SK-N-SH (cell line): Measurements from ENCODE around the gene PAOX. TPM values are rescaled to one million over a fixed set of nuclear protein-coding genes. Genes with fewer than 3 reads are reported as not detected.

Experiments used
- CTCF ChIA-PET: fragments of 300-600, 350-600 bp; formaldehyde crosslinking; extraction: SDS; loops from one replicate; lab custom pipeline; 2021; lab: Yijun Ruan, JAX
- POLR2A ChIA-PET: fragments of 350-600 bp; sonication (Branson Sonifier 250); formaldehyde crosslinking; extraction: SDS; loops from one replicate; lab custom pipeline; 2020; ENCODE audit warnings: antibody characterized with exemption, inconsistent platforms; lab: Yijun Ruan, JAX
- DNase-seq: peaks from one replicate; pipeline ENCODE4 v3.0.0; 2012
- H2AFZ ChIP-seq: fragments of 200-600 bp; sonication (generic); 2 replicates; pipeline ENCODE4 v1.8.1; 2016; ENCODE audit warnings: antibody characterized with exemption, mild to moderate bottlenecking, low read depth
- H3F3A ChIP-seq: fragments of 200-600 bp; sonication (generic); replicated peaks from 2 replicates; pipeline ENCODE3; 2016; ENCODE audit warnings: antibody characterized with exemption, mild to moderate bottlenecking; ENCODE audit not compliant: insufficient read depth
- H3K27ac ChIP-seq, 2 experiments: fragments of 200-500 bp in 1 of 2; fragments of 200-600 bp in 1 of 2; sonication (Bioruptor generic) in 1 of 2; sonication (generic), shearing (Covaris generic) in 1 of 2; 2 replicates each; pipeline versions ENCODE4 v1.5.1 to v1.6.1; 2014 to 2016; ENCODE audit warnings: low read depth in 2 of 2, inconsistent platforms in 1 of 2, low read length in 1 of 2, mild to moderate bottlenecking in 1 of 2, mixed read lengths in 1 of 2
- H3K27me3 ChIP-seq: fragments of 200-600 bp; sonication (generic), shearing (Covaris generic); 2 replicates; pipeline ENCODE4 v1.6.1; 2016; ENCODE audit warnings: mixed run types; ENCODE audit not compliant: insufficient read depth
- H3K36me3 ChIP-seq, 2 experiments: fragments of 200-500 bp in 1 of 2; fragments of 200-600 bp in 1 of 2; sonication (Bioruptor generic) in 1 of 2; sonication (generic) in 1 of 2; replicated peaks in 1 of 2; 2 replicates each; pipeline versions ENCODE3 to v1.5.1; 2014 to 2016; ENCODE audit warnings: low read length in 1 of 2, mild to moderate bottlenecking in 1 of 2; ENCODE audit not compliant: insufficient read depth in 2 of 2, control insufficient read depth in 1 of 2
- H3K4me1 ChIP-seq, 2 experiments: fragments of 200-500 bp in 1 of 2; fragments of 200-600 bp in 1 of 2; sonication (Bioruptor generic) in 1 of 2; sonication (generic), shearing (Covaris generic) in 1 of 2; 2 replicates each; pipeline versions ENCODE4 v1.5.1 to v1.6.1; 2014 to 2016; ENCODE audit warnings: low read depth in 1 of 2, low read length in 1 of 2, mixed run types in 1 of 2; ENCODE audit not compliant: insufficient read depth in 2 of 2, control insufficient read depth in 1 of 2
- H3K4me2 ChIP-seq: fragments of 200-600 bp; sonication (generic), shearing (Covaris generic); 2 replicates; pipeline ENCODE4 v1.6.1; 2017; ENCODE audit warnings: mixed run types
- H3K4me3 ChIP-seq, 2 experiments: fragments of 200-500 bp in 1 of 2; fragments of 200-600 bp in 1 of 2; sonication (Bioruptor generic) in 1 of 2; sonication (generic), shearing (Covaris generic) in 1 of 2; 2 replicates each; pipeline versions ENCODE4 v1.5.1 to v1.8.1; 2014 to 2016; ENCODE audit warnings: low read depth in 2 of 2, inconsistent platforms in 1 of 2, low read length in 1 of 2, mild to moderate bottlenecking in 1 of 2, mixed read lengths in 1 of 2, moderate library complexity in 1 of 2
- H3K79me2 ChIP-seq: fragments of 200-600 bp; sonication (generic); 2 replicates; pipeline ENCODE4 v1.8.1; 2017; ENCODE audit warnings: mild to moderate bottlenecking; ENCODE audit not compliant: insufficient read depth
- H3K9ac ChIP-seq: fragments of 200-600 bp; sonication (generic); 2 replicates; pipeline ENCODE4 v1.6.1; 2017; ENCODE audit warnings: mixed run types
- H3K9me2 ChIP-seq: fragments of 200-600 bp; sonication (generic); 2 replicates; pipeline ENCODE4 v1.6.1; 2017; ENCODE audit warnings: mixed run types
- H3K9me3 ChIP-seq: fragments of 200-600 bp; sonication (generic); 2 replicates; pipeline ENCODE4 v1.6.1; 2017; ENCODE audit warnings: mixed run types, mild to moderate bottlenecking, moderate library complexity
- H4K20me1 ChIP-seq: fragments of 200-600 bp; sonication (generic); 2 replicates; pipeline ENCODE4 v1.6.1; 2017; ENCODE audit warnings: mild to moderate bottlenecking, mixed run types; ENCODE audit not compliant: insufficient read depth
- CHD2 ChIP-seq: fragments of 150-350 bp; IDR thresholded peaks from 2 replicates; pipeline ENCODE4 v1.6.1; 2018; ENCODE audit warnings: low read length; ENCODE audit not compliant: partially characterized antibody
- ELF1 ChIP-seq: IDR thresholded peaks from 2 replicates; pipeline ENCODE4 v1.4.0; 2012
- EP300 ChIP-seq, 2 experiments: IDR thresholded peaks; 2 replicates each; pipeline versions ENCODE4 v1.4.0 to v1.6.1; 2012; ENCODE audit warnings: borderline replicate concordance in 1 of 2, low read depth in 1 of 2, low read length in 1 of 2
- EZH2phosphoT487 ChIP-seq: fragments of 200-600 bp; sonication (generic); IDR thresholded peaks from 2 replicates; pipeline ENCODE4 v1.6.1; 2017; ENCODE audit warnings: low read depth, mixed run types, mild to moderate bottlenecking, antibody characterized with exemption, moderate library complexity, borderline replicate concordance
- FOSL2 ChIP-seq: IDR thresholded peaks from 2 replicates; pipeline ENCODE4 v1.4.0; 2012; ENCODE audit warnings: low read depth, mild to moderate bottlenecking, moderate library complexity, borderline replicate concordance
- FOXJ3 ChIP-seq: sonication (generic); formaldehyde crosslinking; IDR thresholded peaks from 2 replicates; pipeline ENCODE4 v1.5.1; 2020; ENCODE audit warnings: mild to moderate bottlenecking, missing genetic modification reagents
- JUND ChIP-seq: IDR thresholded peaks from 2 replicates; pipeline ENCODE4 v1.4.0; 2012
- PBX3 ChIP-seq: IDR thresholded peaks from 2 replicates; pipeline ENCODE4; 2012
- POLR2AphosphoS5 ChIP-seq: IDR thresholded peaks from 2 replicates; pipeline ENCODE4 v1.6.1; 2012; ENCODE audit warnings: low read depth, low read length
- RCOR1 ChIP-seq: fragments of 150-350 bp; IDR thresholded peaks from 2 replicates; pipeline ENCODE4 v1.6.1; 2017; ENCODE audit warnings: antibody characterized with exemption, low read length
- RFX5 ChIP-seq: IDR thresholded peaks from 2 replicates; pipeline ENCODE4 v1.6.1; 2012; ENCODE audit warnings: mild to moderate bottlenecking, improper control_type of control experiment, low read length
- RXRA ChIP-seq: IDR thresholded peaks from 2 replicates; pipeline ENCODE4 v1.4.0; 2012; ENCODE audit warnings: low read depth, mild to moderate bottlenecking, borderline replicate concordance
- SMC3 ChIP-seq: IDR thresholded peaks from 2 replicates; pipeline ENCODE4 v1.6.1; 2012; ENCODE audit warnings: low read depth, low read length, improper control_type of control experiment
- TAF1 ChIP-seq: IDR thresholded peaks from 2 replicates; pipeline ENCODE4 v1.6.1; 2012; ENCODE audit warnings: low read depth, mild to moderate bottlenecking, low read length, moderate library complexity, borderline replicate concordance
- TCF12 ChIP-seq: IDR thresholded peaks from 2 replicates; pipeline ENCODE4 v1.4.0; 2012
- USF1 ChIP-seq: IDR thresholded peaks from 2 replicates; pipeline ENCODE4 v1.4.0; 2012; ENCODE audit warnings: low read depth, borderline replicate concordance
- USF2 ChIP-seq: fragments of 150-350 bp; IDR thresholded peaks from 2 replicates; pipeline ENCODE4 v1.6.1; 2017; ENCODE audit warnings: antibody characterized with exemption, low read length, low read depth, borderline replicate concordance
- WGBS: methylation state at CpG from one replicate; pipeline ENCODE4 v1.1.6; 2017; ENCODE audit warnings: low lambda C conversion rate; 5-methylcytosine and 5-hydroxymethylcytosine counted together
- polyA plus RNA-seq, 3 experiments: library from polyadenylated mRNA; depleted of rRNA; stranded (reverse); fragments of >200 nt; gene quantifications; 2 replicates each; pipeline ENCODE4 v1.2.3, GENCODE V29; 2012

PAOX gene
- polyA plus RNA-seq, 1 of the 3 experiments (the other 2 are of a cell fraction), result 6.2 TPM

DNA sequence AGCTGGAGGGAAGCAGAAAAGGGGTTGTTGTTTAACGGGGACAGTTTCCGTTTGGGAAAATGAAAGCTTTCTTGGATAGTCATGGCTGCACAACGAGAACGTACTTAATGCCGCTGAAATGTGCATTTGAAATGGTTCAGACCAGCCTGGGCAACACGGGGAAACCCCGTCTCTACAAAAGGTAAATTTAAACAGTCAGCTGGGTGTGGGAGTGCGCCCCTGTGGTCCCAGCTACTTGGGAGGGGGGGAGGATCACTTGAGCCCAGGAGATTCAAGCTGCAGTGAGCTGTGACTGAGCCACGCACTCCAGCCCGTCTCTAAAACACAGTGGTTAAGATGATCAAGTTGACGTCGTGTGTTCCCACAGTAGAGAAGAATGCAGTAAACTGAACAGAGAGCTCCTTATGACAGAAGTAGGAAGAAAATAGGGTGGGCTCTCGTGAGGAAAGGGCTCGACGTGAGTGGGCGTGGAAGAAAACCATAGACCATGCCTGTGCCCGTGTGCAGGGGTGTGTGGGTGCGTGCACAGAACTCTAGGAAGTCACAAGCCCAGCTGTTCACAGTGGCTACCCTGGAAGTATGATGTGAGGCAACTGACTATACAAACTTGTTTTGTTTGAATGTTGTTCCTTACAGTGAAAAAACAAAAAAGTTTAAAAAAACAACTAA is 17.2 kb upstream of the PAOX start:
- TF ChIP-seq JUND, result no peak
- no peak for TF ChIP-seq RFX5
- TF ChIP-seq ELF1, result no peak
- TF ChIP-seq USF2, result no peak
- no peak for TF ChIP-seq RXRA
- TF ChIP-seq FOSL2, result no peak
- TF ChIP-seq, all 33 proteins: peak for 0
- H3K9me2 ChIP-seq, result no peaks in the 10 kb centered on the region
- ChIA-PET POLR2A (interaction anchor here (0.7 to 1.4 kb wide), 5 partner anchors 8 to 34 kb away, joined by 3 to 6 read pairs (median 4); partner anchors contain the start of genes ECHS1 and PRAP1), CTCF (interaction anchor here (0.9 to 9.1 kb wide), 4 partner anchors 16 to 47 kb away, joined by 3 to 73 read pairs (median 6); partner anchors contain the start of gene PAOX)
- H3K27ac ChIP-seq, result no peak overlapping the region
- H3K4me3 ChIP-seq, result no peak overlapping the region
- peaks cover 10 to 39% of the 10 kb centered on the region in 2 experiments for H3K36me3 ChIP-seq
- H3K9ac ChIP-seq, result no peak overlapping the region
- peaks cover 0 to 27% of the 10 kb centered on the region in 2 experiments; a peak in 1 of 4 replicates for H3K4me1 ChIP-seq
- 86% methylated on average over 18 of the region's 18 CpGs for WGBS
- H3K27me3 ChIP-seq, result no peaks in the 10 kb centered on the region
- H3K4me2 ChIP-seq, result no peak overlapping the region
- no peaks in the 10 kb centered on the region for H3F3A ChIP-seq
- no peak overlapping the region for H2AFZ ChIP-seq
- H3K9me3 ChIP-seq, result no peaks in the 10 kb centered on the region
- no peaks in the 10 kb centered on the region for H4K20me1 ChIP-seq
- H3K79me2 ChIP-seq, result no peaks in the 10 kb centered on the region
- no peak for DNase-seq

DNA sequence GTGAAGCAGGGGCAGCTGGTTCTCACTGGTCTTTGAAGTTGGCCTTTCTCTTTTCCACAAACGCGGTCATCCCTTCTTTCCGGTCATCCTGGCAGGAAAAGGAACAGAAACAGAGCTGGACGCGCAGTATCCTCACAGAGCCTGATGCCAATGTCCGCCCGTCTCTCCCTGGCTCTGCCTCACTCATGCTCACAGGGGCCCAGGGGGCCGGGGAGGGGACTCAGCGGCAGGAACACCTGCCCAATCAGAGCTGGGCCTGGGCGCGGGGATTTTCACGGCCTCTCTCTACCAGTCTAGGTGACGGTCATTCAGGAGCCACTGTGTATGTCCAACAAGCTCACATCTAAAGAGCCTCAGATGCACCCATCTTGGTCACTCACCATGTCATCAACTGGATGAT is 16.2 kb upstream of the PAOX start:
- CTCF ChIA-PET, result interaction anchor here (9.1 kb wide), 1 partner anchor 34 kb away, joined by 73 read pairs; no protein-coding TSS in a partner anchor

More for the DNA sequence above, 16.2 kb upstream of the PAOX start:
- Histone ChIP-seq H3K27ac (no peak overlapping the region), H3K36me3 (peaks cover 10 to 41% of the 10 kb centered on the region in 2 experiments), H4K20me1 (no peaks in the 10 kb centered on the region), H3K27me3 (no peaks in the 10 kb centered on the region), H3K4me3 (no peak overlapping the region), H3K9me2 (no peaks in the 10 kb centered on the region), H3K4me1 (peaks cover 0 to 24% of the 10 kb centered on the region in 2 experiments; a peak in 1 of 4 replicates), H3F3A (no peaks in the 10 kb centered on the region), H3K9me3 (no peaks in the 10 kb centered on the region), H3K9ac (no peak overlapping the region)
- POLR2A ChIA-PET, result no interaction called here
- WGBS, result 89% methylated on average over 8 of the region's 13 CpGs
- TF ChIP-seq ELF1 (no peak), FOSL2 (no peak), TAF1 (no peak), USF2 (no peak), TCF12 (no peak), EP300 (IDR thresholded peaks at IDR 0.05; ENCODE audit: borderline replicate concordance in 1 of 2, low read depth in 1 of 2, low read length in 1 of 2) (no peak), SMC3 (no peak), FOXJ3 (CRISPR knock-in tag) (no peak), CHD2 (no peak), POLR2AphosphoS5 (no peak), RCOR1 (no peak), EZH2phosphoT487 (no peak), JUND (no peak), PBX3 (no peak), USF1 (no peak)
- TF ChIP-seq, all 33 proteins: peak for 0
- H2AFZ ChIP-seq, result no peak overlapping the region
- no peak for DNase-seq
- H3K79me2 ChIP-seq, result no peaks in the 10 kb centered on the region
- no peak overlapping the region for H3K4me2 ChIP-seq
